HepG2 (cell line): ENCODE results near the gene MLXIPL. TPM values are rescaled to one million over a fixed set of nuclear protein-coding genes. Genes with fewer than 3 reads are reported as not detected.

Experiments used
- NFYC ChIP-seq: IDR thresholded peaks from 2 replicates; pipeline ENCODE4 v1.6.1; 2016; ENCODE audit warnings: missing genetic modification reagents, missing compliant biosample characterization
- RFX1 ChIP-seq: fragments of 450-650 bp; IDR thresholded peaks from 2 replicates; pipeline ENCODE4 v1.6.1; 2017
- SNAPC2 ChIP-seq: sonication (generic); formaldehyde crosslinking; IDR thresholded peaks from 2 replicates; pipeline ENCODE4 v1.8.1; 2022; ENCODE audit warnings: mild to moderate bottlenecking, missing genetic modification reagents
- TBL1XR1 ChIP-seq: fragments of 150-350 bp; IDR thresholded peaks from 2 replicates; pipeline ENCODE4 v1.6.1; 2014; ENCODE audit warnings: borderline replicate concordance, low read length; ENCODE audit not compliant: partially characterized antibody
- XBP1 ChIP-seq: sonication (generic); formaldehyde crosslinking; IDR thresholded peaks from 2 replicates; pipeline ENCODE4 v1.5.0; 2020; ENCODE audit warnings: missing genetic modification reagents
- ZNF790 ChIP-seq: sonication (generic); formaldehyde crosslinking; IDR thresholded peaks from 2 replicates; pipeline ENCODE4 v1.8.0; 2022; ENCODE audit warnings: missing genetic modification reagents, mild to moderate bottlenecking, borderline replicate concordance
- polyA plus RNA-seq, 8 experiments: library from polyadenylated mRNA; depleted of rRNA in 3 of 8; stranded (reverse) in 7 of 8; unstranded in 1 of 8; fragments of >200 nt; fragmentation: Illumina TruSeq in 4 of 8; extraction: Trizol in 4 of 8; gene quantifications; 2 replicates each; pipeline versions ENCODE4 v1.2.1 to v1.2.3, GENCODE V29; 2011 to 2016; ENCODE audit warnings: low read depth in 4 of 8, missing spikeins in 1 of 8, mixed read lengths in 1 of 8; ENCODE audit not compliant: insufficient read depth in 1 of 8
- total RNA-seq, 5 experiments: library from RNA; depleted of rRNA; stranded (reverse); fragments of >200 nt; fragmentation: Illumina TruSeq; extraction: Trizol; gene quantifications; 2 replicates each; pipeline ENCODE4 v1.2.3, GENCODE V29; 2016; ENCODE audit warnings: low read depth in 1 of 5
- TF ChIP-seq, protein P1 (sequence below): IDR thresholded peaks from 2 replicates; pipeline ENCODE4 v1.6.1; 2016; ENCODE audit warnings: missing genetic modification reagents, missing compliant biosample characterization
- TF ChIP-seq, protein P2 (sequence below): sonication (generic); formaldehyde crosslinking; IDR thresholded peaks from 2 replicates; pipeline ENCODE4 v1.4.0; 2020; ENCODE audit warnings: mild to moderate bottlenecking, missing genetic modification reagents, borderline replicate concordance
- TF ChIP-seq, protein P3 (sequence below): sonication (generic); formaldehyde crosslinking; IDR thresholded peaks from 2 replicates; pipeline ENCODE4 v1.5.1; 2020; ENCODE audit warnings: missing genetic modification reagents, mild to moderate bottlenecking, borderline replicate concordance
- TF ChIP-seq, protein P4 (sequence below): sonication (generic); formaldehyde crosslinking; IDR thresholded peaks from 2 replicates; pipeline ENCODE4 v1.4.0; 2020; ENCODE audit warnings: missing genetic modification reagents
- TF ChIP-seq, protein P5 (sequence below): IDR thresholded peaks from 2 replicates; pipeline ENCODE4 v1.6.1; 2016; ENCODE audit warnings: low read depth, control low read depth

Gene MLXIPL
- total and polyA plus RNA-seq, 2 of the 13 experiments (the other 11 are each of a cell fraction or from before 2014, with no cell fraction given) = 51.6 to 60.1 TPM

DNA sequence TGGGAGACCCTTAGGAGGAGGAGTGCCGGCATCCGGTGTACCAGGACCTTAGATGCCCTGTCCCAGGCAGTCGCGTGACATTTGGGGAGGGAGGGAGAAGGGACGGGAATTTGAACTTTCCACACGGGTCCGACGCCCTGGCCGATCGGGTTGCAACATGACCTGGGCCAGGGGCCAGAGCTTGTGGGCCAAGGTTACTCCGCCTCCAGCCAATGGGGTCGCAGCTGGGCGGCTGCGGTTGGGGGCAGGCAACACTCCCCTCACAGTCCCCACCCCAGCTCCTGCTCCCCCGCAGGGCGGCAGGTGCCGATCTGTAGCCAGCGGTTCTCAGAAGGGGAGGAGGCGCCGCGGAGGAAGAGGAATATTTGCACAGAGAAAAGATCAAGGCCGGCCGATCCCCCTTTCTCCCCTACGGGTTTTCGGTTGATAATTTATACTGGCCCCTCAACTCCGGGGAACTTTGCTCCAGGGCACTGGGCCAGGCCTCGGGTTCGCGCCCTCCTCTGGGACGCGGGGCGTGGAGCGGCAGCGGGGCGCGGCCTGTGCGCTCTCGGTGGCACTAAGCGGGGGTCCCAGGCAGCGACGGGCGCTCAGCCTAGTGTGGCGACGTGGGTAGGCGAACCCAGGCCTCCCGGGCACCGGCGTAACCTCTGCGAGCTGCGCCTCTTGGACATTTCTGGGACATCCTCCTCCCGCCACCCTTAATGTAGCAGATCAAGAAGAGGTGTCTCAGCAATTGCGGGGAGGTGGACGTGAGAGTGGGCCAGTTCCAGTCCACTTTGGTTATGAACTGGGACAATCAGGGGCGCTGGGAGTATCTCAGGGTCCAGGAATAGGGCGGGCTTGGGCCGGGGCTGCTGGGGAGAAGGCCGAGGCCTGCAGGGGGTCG is 1.2 kb downstream of the MLXIPL start (continued):
- TF ChIP-seq NFYC (CRISPR knock-in tag) (peak; percentile 81), TBL1XR1 (peak; percentile 66), SNAPC2 (CRISPR knock-in tag) (no peak; the same call in 1 of the 2 replicates), RFX1 (no peak), XBP1 (CRISPR knock-in tag) (no peak), ZNF790 (CRISPR knock-in tag) (peak; percentile 81; the same call in 1 of the 2 replicates)
- TF ChIP-seq, protein P1, sequence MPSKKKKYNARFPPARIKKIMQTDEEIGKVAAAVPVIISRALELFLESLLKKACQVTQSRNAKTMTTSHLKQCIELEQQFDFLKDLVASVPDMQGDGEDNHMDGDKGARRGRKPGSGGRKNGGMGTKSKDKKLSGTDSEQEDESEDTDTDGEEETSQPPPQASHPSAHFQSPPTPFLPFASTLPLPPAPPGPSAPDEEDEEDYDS (CRISPR knock-in tag) = peak; percentile 78
- TF ChIP-seq, protein P2, sequence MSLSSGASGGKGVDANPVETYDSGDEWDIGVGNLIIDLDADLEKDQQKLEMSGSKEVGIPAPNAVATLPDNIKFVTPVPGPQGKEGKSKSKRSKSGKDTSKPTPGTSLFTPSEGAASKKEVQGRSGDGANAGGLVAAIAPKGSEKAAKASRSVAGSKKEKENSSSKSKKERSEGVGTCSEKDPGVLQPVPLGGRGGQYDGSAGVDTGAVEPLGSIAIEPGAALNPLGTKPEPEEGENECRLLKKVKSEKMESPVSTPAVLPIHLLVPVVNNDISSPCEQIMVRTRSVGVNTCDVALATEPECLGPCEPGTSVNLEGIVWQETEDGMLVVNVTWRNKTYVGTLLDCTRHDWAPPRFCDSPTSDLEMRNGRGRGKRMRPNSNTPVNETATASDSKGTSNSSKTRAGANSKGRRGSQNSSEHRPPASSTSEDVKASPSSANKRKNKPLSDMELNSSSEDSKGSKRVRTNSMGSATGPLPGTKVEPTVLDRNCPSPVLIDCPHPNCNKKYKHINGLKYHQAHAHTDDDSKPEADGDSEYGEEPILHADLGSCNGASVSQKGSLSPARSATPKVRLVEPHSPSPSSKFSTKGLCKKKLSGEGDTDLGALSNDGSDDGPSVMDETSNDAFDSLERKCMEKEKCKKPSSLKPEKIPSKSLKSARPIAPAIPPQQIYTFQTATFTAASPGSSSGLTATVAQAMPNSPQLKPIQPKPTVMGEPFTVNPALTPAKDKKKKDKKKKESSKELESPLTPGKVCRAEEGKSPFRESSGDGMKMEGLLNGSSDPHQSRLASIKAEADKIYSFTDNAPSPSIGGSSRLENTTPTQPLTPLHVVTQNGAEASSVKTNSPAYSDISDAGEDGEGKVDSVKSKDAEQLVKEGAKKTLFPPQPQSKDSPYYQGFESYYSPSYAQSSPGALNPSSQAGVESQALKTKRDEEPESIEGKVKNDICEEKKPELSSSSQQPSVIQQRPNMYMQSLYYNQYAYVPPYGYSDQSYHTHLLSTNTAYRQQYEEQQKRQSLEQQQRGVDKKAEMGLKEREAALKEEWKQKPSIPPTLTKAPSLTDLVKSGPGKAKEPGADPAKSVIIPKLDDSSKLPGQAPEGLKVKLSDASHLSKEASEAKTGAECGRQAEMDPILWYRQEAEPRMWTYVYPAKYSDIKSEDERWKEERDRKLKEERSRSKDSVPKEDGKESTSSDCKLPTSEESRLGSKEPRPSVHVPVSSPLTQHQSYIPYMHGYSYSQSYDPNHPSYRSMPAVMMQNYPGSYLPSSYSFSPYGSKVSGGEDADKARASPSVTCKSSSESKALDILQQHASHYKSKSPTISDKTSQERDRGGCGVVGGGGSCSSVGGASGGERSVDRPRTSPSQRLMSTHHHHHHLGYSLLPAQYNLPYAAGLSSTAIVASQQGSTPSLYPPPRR (CRISPR knock-in tag) = peak; percentile 91
- TF ChIP-seq, protein P3, sequence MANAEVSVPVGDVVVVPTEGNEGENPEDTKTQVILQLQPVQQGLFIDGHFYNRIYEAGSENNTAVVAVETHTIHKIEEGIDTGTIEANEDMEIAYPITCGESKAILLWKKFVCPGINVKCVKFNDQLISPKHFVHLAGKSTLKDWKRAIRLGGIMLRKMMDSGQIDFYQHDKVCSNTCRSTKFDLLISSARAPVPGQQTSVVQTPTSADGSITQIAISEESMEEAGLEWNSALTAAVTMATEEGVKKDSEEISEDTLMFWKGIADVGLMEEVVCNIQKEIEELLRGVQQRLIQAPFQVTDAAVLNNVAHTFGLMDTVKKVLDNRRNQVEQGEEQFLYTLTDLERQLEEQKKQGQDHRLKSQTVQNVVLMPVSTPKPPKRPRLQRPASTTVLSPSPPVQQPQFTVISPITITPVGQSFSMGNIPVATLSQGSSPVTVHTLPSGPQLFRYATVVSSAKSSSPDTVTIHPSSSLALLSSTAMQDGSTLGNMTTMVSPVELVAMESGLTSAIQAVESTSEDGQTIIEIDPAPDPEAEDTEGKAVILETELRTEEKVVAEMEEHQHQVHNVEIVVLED (CRISPR knock-in tag) = peak; percentile 42; the same call in 1 of the 2 replicates
- TF ChIP-seq, protein P4, sequence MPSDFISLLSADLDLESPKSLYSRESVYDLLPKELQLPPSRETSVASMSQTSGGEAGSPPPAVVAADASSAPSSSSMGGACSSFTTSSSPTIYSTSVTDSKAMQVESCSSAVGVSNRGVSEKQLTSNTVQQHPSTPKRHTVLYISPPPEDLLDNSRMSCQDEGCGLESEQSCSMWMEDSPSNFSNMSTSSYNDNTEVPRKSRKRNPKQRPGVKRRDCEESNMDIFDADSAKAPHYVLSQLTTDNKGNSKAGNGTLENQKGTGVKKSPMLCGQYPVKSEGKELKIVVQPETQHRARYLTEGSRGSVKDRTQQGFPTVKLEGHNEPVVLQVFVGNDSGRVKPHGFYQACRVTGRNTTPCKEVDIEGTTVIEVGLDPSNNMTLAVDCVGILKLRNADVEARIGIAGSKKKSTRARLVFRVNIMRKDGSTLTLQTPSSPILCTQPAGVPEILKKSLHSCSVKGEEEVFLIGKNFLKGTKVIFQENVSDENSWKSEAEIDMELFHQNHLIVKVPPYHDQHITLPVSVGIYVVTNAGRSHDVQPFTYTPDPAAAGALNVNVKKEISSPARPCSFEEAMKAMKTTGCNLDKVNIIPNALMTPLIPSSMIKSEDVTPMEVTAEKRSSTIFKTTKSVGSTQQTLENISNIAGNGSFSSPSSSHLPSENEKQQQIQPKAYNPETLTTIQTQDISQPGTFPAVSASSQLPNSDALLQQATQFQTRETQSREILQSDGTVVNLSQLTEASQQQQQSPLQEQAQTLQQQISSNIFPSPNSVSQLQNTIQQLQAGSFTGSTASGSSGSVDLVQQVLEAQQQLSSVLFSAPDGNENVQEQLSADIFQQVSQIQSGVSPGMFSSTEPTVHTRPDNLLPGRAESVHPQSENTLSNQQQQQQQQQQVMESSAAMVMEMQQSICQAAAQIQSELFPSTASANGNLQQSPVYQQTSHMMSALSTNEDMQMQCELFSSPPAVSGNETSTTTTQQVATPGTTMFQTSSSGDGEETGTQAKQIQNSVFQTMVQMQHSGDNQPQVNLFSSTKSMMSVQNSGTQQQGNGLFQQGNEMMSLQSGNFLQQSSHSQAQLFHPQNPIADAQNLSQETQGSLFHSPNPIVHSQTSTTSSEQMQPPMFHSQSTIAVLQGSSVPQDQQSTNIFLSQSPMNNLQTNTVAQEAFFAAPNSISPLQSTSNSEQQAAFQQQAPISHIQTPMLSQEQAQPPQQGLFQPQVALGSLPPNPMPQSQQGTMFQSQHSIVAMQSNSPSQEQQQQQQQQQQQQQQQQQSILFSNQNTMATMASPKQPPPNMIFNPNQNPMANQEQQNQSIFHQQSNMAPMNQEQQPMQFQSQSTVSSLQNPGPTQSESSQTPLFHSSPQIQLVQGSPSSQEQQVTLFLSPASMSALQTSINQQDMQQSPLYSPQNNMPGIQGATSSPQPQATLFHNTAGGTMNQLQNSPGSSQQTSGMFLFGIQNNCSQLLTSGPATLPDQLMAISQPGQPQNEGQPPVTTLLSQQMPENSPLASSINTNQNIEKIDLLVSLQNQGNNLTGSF = no peak
- TF ChIP-seq, protein P5, sequence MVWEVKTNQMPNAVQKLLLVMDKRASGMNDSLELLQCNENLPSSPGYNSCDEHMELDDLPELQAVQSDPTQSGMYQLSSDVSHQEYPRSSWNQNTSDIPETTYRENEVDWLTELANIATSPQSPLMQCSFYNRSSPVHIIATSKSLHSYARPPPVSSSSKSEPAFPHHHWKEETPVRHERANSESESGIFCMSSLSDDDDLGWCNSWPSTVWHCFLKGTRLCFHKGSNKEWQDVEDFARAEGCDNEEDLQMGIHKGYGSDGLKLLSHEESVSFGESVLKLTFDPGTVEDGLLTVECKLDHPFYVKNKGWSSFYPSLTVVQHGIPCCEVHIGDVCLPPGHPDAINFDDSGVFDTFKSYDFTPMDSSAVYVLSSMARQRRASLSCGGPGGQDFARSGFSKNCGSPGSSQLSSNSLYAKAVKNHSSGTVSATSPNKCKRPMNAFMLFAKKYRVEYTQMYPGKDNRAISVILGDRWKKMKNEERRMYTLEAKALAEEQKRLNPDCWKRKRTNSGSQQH (CRISPR knock-in tag) = peak; percentile 81
